Panc1 (cell line): ENCODE measurements around the gene EPHA3. TPM values are rescaled to one million over a fixed set of nuclear protein-coding genes. Genes with fewer than 3 reads are reported as not detected.

Experiments used
- ATAC-seq: fragments of 200-7000 bp; cut with Tn5 transposase; 2 replicates; pipeline ENCODE4 v1.9.1; 2020; ENCODE audit warnings: mild to moderate bottlenecking, moderate library complexity
- BruUV-seq: library from RNA; stranded (reverse); fragments of 400-500 nt; replicated peaks from 2 replicates; lab custom pipeline; 2021; lab: Mats Ljungman, UMichigan
- CTCF ChIA-PET: fragments of 300-600 bp; sonication (Branson Sonifier 250); formaldehyde crosslinking; loops from one replicate; lab custom pipeline; 2022; ENCODE audit warnings: antibody characterized with exemption; lab: Charles Lee
- POLR2A ChIA-PET: fragments of 300-600 bp; sonication (Branson Sonifier 250); formaldehyde crosslinking; loops from one replicate; lab custom pipeline; 2022; ENCODE audit warnings: antibody characterized with exemption; lab: Charles Lee
- DNase-seq: peaks from one replicate; pipeline ENCODE4 v3.0.0-alpha.2; 2010; ENCODE audit warnings: low read depth, low spot score
- H3K27ac ChIP-seq: 2 replicates; pipeline ENCODE4 v1.5.1; 2011; ENCODE audit warnings: mild to moderate bottlenecking, low read length, inconsistent platforms
- H3K27me3 ChIP-seq: fragments of 200-500 bp; sonication (Bioruptor generic); 2 replicates; pipeline ENCODE4 v1.6.0; 2014; ENCODE audit warnings: low read length, inconsistent platforms; ENCODE audit not compliant: control insufficient read depth, insufficient read depth
- H3K36me3 ChIP-seq: fragments of 200-500 bp; sonication (Bioruptor generic); 2 replicates; pipeline ENCODE4 v1.5.1; 2014; ENCODE audit warnings: inconsistent platforms, mild to moderate bottlenecking, low read length, moderate library complexity; ENCODE audit not compliant: control insufficient read depth, insufficient read depth
- H3K4me1 ChIP-seq: 2 replicates; pipeline ENCODE4 v1.5.1; 2011; ENCODE audit warnings: inconsistent platforms, mild to moderate bottlenecking, low read length, moderate library complexity; ENCODE audit not compliant: control insufficient read depth, insufficient read depth
- H3K4me3 ChIP-seq, 2 experiments: 2 replicates each; pipeline ENCODE4 v1.5.1; 2011 to 2012; ENCODE audit warnings: low read depth in 2 of 2, low read length in 2 of 2, mild to moderate bottlenecking in 2 of 2, inconsistent platforms in 1 of 2, moderate library complexity in 1 of 2
- H3K9me3 ChIP-seq: fragments of 200-500 bp; sonication (Bioruptor generic); 2 replicates; pipeline ENCODE4 v1.5.1; 2014; ENCODE audit warnings: low read depth, mild to moderate bottlenecking, inconsistent platforms, low read length, moderate library complexity; ENCODE audit not compliant: control insufficient read depth, insufficient read depth
- POLR2AphosphoS5 ChIP-seq: IDR thresholded peaks from 2 replicates; pipeline ENCODE4 v1.6.1; 2012; ENCODE audit warnings: mild to moderate bottlenecking, low read depth, low read length, moderate library complexity
- REST ChIP-seq, 2 experiments: IDR thresholded peaks; 2 replicates each; pipeline ENCODE4 v1.6.1; 2011 to 2012; ENCODE audit warnings: low read depth in 2 of 2, control low read depth in 1 of 2, low read length in 1 of 2, mild to moderate bottlenecking in 1 of 2, moderate library complexity in 1 of 2; ENCODE audit not compliant: insufficient read depth in 1 of 2
- SIN3A ChIP-seq: IDR thresholded peaks from 2 replicates; pipeline ENCODE4 v1.6.1; 2012; ENCODE audit warnings: low read depth, mild to moderate bottlenecking, low read length, moderate library complexity, borderline replicate concordance; ENCODE audit not compliant: insufficient read depth
- TCF7L2 ChIP-seq: IDR thresholded peaks from 2 replicates; pipeline ENCODE4 v1.6.1; 2011; ENCODE audit warnings: mild to moderate bottlenecking, low read depth, low read length, inconsistent platforms
- in situ Hi-C: cut with HindIII; loops from 2 replicates; pipeline ENCODE4 v1.10.0; 2016; ENCODE audit warnings: low sequenced_read_pairs, low pct_unique_long_range_greater_than_20kb
- intact Hi-C: fragments of 100-400 bp; cut with micrococcal nuclease; formaldehyde crosslinking; loops from one replicate; pipeline ENCODE4 v1.10.0; 2022; ENCODE audit not compliant: unreplicated experiment
- total RNA-seq: library from RNA; stranded (reverse); gene quantifications from one replicate; pipeline ENCODE4 v1.2.1, GENCODE V29; 2021; ENCODE audit not compliant: unreplicated experiment
- TF ChIP-seq, protein P1 (sequence below): fragments of 450-650 bp; IDR thresholded peaks from 2 replicates; pipeline ENCODE4 v1.5.1; 2017; ENCODE audit warnings: mild to moderate bottlenecking

Gene EPHA3
- total RNA-seq, 1 experiment from 2014 or later = 0.05 TPM

GRCh38 chr3:89452066-89452465 lies 344.6 kb downstream of the EPHA3 start:
- no peak overlapping the region for H3K27ac ChIP-seq
- no peak overlapping the region for H3K4me3 ChIP-seq
- BruUV-seq = no TSS peak
- TF ChIP-seq, protein P1, sequence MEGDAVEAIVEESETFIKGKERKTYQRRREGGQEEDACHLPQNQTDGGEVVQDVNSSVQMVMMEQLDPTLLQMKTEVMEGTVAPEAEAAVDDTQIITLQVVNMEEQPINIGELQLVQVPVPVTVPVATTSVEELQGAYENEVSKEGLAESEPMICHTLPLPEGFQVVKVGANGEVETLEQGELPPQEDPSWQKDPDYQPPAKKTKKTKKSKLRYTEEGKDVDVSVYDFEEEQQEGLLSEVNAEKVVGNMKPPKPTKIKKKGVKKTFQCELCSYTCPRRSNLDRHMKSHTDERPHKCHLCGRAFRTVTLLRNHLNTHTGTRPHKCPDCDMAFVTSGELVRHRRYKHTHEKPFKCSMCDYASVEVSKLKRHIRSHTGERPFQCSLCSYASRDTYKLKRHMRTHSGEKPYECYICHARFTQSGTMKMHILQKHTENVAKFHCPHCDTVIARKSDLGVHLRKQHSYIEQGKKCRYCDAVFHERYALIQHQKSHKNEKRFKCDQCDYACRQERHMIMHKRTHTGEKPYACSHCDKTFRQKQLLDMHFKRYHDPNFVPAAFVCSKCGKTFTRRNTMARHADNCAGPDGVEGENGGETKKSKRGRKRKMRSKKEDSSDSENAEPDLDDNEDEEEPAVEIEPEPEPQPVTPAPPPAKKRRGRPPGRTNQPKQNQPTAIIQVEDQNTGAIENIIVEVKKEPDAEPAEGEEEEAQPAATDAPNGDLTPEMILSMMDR = no peak
- no peak for TF ChIP-seq REST (IDR thresholded peaks at IDR 0.05; ENCODE audit: insufficient read depth in 1 of 2, low read depth in 2 of 2, low read length in 1 of 2)
- in situ Hi-C loops (no loop called here), intact Hi-C loops (no loop called here)
- H3K9me3 ChIP-seq = no peaks in the 10 kb centered on the region
- ATAC-seq (no peak), DNase-seq (no peak)
- POLR2A ChIA-PET = no interaction called here
- no peaks in the 10 kb centered on the region for H3K36me3 ChIP-seq
- CTCF ChIA-PET = no interaction called here
- no peaks in the 10 kb centered on the region for H3K4me1 ChIP-seq
- H3K27me3 ChIP-seq = no peaks in the 10 kb centered on the region

DNA sequence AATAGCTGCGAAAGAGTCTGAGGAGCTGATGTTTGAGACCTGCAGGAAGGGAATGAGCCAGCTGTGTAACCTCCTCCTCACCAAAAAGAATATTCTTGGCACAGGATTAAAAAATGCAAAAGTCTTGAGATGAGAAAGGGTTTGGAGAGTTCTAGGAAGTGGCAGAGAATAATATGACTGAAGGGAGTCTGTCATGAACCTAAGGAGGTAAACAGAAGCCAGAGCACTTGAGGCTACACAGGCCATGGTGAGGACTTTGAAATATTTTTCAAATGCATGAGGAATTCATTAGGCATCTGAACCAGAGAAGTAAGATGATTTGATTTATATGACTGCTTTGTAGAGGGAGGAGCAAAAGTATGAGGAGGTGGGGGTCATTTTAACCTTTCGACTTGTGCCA lies 347.8 kb downstream of the EPHA3 start:
- Histone ChIP-seq H3K4me3 (no peak overlapping the region), H3K36me3 (no peaks in the 10 kb centered on the region), H3K27ac (no peak overlapping the region), H3K9me3 (no peaks in the 10 kb centered on the region), H3K4me1 (no peaks in the 10 kb centered on the region), H3K27me3 (no peaks in the 10 kb centered on the region)
- POLR2A ChIA-PET = no interaction called here
- CTCF ChIA-PET = no interaction called here
- TF ChIP-seq TCF7L2 (no peak), POLR2AphosphoS5 (no peak), REST (IDR thresholded peaks at IDR 0.05; ENCODE audit: insufficient read depth in 1 of 2, low read depth in 2 of 2, low read length in 1 of 2) (no peak), SIN3A (no peak)
- TF ChIP-seq, protein P1 = no peak
- intact Hi-C loops (no loop called here), in situ Hi-C loops (no loop called here)
- DNase-seq = no peak
- ATAC-seq = no peak
- BruUV-seq = no TSS peak
